Thoracic aorta (tissue), 2 donors: ENCODE results near the gene TNPO1. TPM values are rescaled to one million over a fixed set of nuclear protein-coding genes. Genes with fewer than 3 reads are reported as not detected.

Experiments
- ATAC-seq: fragments of 150-250 bp; one replicate; pipeline ENCODE4 v1.8.0; 2017; ENCODE audit warnings: low read depth; ENCODE audit not compliant: insufficient number of reproducible peaks, low FRiP score
- DNase-seq: peaks from one replicate; pipeline ENCODE4 v3.0.0-alpha.2; 2020; ENCODE audit warnings: low spot score
- H3K27ac ChIP-seq, 2 donors: fragments of 200-600 bp; sonication (generic); 1 replicate in 1 of 2; 2 replicates in 1 of 2; pipeline ENCODE4 v1.5.1; 2016; ENCODE audit warnings: mild to moderate bottlenecking in 2 of 2, moderate library complexity in 2 of 2
- H3K27me3 ChIP-seq: fragments of 200-600 bp; sonication (generic); replicated peaks from 2 replicates; pipeline ENCODE4 v1.6.0; 2016; ENCODE audit warnings: mild to moderate bottlenecking; ENCODE audit not compliant: insufficient read depth
- H3K36me3 ChIP-seq: fragments of 200-600 bp; sonication (generic); one replicate; pipeline ENCODE4 v1.5.1; 2016
- H3K4me1 ChIP-seq, 2 donors: fragments of 200-600 bp; sonication (generic); 1 replicate in 1 of 2; 2 replicates in 1 of 2; pipeline versions ENCODE4 v1.5.1 to v1.6.0; 2016; ENCODE audit warnings: low read depth in 2 of 2, mild to moderate bottlenecking in 1 of 2; ENCODE audit not compliant: control insufficient read depth in 1 of 2
- H3K4me3 ChIP-seq: fragments of 200-600 bp; sonication (generic); 2 replicates; pipeline ENCODE4 v1.5.1; 2016; ENCODE audit warnings: mild to moderate bottlenecking
- H3K9me3 ChIP-seq: fragments of 200-600 bp; sonication (generic); 2 replicates; pipeline ENCODE4 v1.5.1; 2016
- total RNA-seq, 2 donors: library from RNA; depleted of rRNA; stranded (reverse); fragments of >200 nt; gene quantifications; one replicate each; pipeline versions ENCODE4 v1.1.0 to v1.2.3, GENCODE V29; 2016
- TF ChIP-seq, protein P1 (sequence below): fragments of 200-600 bp; sonication (generic); IDR thresholded peaks from one replicate; pipeline ENCODE4 v1.5.1; 2019; ENCODE audit warnings: antibody characterized with exemption

Gene TNPO1
- total RNA-seq, 2 donors from 2014 or later, result 75.8 to 150 TPM

GRCh38 chr5:72783354-72783753 lies 33.1 kb upstream of the TNPO1 start:
- no peaks in the 10 kb centered on the region for H3K27me3 ChIP-seq
- ATAC-seq, result no peak
- no peak overlapping the region for H3K4me3 ChIP-seq
- TF ChIP-seq, protein P1, sequence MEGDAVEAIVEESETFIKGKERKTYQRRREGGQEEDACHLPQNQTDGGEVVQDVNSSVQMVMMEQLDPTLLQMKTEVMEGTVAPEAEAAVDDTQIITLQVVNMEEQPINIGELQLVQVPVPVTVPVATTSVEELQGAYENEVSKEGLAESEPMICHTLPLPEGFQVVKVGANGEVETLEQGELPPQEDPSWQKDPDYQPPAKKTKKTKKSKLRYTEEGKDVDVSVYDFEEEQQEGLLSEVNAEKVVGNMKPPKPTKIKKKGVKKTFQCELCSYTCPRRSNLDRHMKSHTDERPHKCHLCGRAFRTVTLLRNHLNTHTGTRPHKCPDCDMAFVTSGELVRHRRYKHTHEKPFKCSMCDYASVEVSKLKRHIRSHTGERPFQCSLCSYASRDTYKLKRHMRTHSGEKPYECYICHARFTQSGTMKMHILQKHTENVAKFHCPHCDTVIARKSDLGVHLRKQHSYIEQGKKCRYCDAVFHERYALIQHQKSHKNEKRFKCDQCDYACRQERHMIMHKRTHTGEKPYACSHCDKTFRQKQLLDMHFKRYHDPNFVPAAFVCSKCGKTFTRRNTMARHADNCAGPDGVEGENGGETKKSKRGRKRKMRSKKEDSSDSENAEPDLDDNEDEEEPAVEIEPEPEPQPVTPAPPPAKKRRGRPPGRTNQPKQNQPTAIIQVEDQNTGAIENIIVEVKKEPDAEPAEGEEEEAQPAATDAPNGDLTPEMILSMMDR, result no peak
- no peaks in the 10 kb centered on the region for H3K4me1 ChIP-seq
- peaks cover 10% of the 10 kb centered on the region for H3K9me3 ChIP-seq
- DNase-seq, result no peak
- H3K27ac ChIP-seq, result no peak overlapping the region
- H3K36me3 ChIP-seq, result no peaks in the 10 kb centered on the region

DNA sequence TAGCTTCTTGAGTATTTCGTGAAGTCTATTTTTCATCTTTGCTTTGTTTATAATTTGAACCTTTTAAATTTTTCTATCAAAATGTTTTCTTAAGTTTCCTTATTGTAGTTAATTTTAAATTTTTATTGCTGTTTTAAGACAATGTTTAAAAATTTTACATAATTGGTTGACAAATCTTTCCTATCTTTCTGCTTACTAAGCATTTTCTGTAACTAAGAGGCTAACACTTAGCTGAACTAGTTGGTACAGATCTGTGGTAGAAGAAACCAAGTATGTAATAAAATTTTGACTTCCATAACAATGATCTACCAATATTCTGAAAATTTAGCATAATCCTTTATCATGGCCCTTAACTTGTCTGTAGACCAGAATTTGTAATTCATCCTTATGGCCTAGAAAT lies 32.3 kb upstream of the TNPO1 start:
- no peaks in the 10 kb centered on the region for H3K36me3 ChIP-seq
- H3K4me1 ChIP-seq, result no peaks in the 10 kb centered on the region
- H3K4me3 ChIP-seq, result no peak overlapping the region
- ATAC-seq (no peak), DNase-seq (no peak)
- H3K9me3 ChIP-seq, result peaks cover 9% of the 10 kb centered on the region
- no peak overlapping the region for H3K27ac ChIP-seq
- no peaks in the 10 kb centered on the region for H3K27me3 ChIP-seq
- TF ChIP-seq, protein P1, result no peak

- H3K4me3 ChIP-seq, result no peak overlapping the region
- no peak for ATAC-seq
- TF ChIP-seq, protein P1, result no peak
Observed at GRCh38 chr5:72785801-72786200, 30.7 kb upstream of the TNPO1 start.

GRCh38 chr5:72786676-72787075 lies 29.8 kb upstream of the TNPO1 start:
- H3K4me1 ChIP-seq, result peaks cover 0 to 14% of the 10 kb centered on the region in 2 donors
- H3K4me3 ChIP-seq, result no peak overlapping the region
- no peaks in the 10 kb centered on the region for H3K36me3 ChIP-seq
- TF ChIP-seq, protein P1, result no peak
- H3K9me3 ChIP-seq, result no peaks in the 10 kb centered on the region
- ATAC-seq, result no peak
- no peak overlapping the region for H3K27ac ChIP-seq
- no peak for DNase-seq
- H3K27me3 ChIP-seq, result no peaks in the 10 kb centered on the region

More at GRCh38 chr5:72785801-72786200, 30.7 kb upstream of the TNPO1 start:
- H3K27me3 ChIP-seq, result no peaks in the 10 kb centered on the region
- peaks cover 0 to 10% of the 10 kb centered on the region in 2 donors for H3K4me1 ChIP-seq
- H3K36me3 ChIP-seq, result no peaks in the 10 kb centered on the region
- no peaks in the 10 kb centered on the region for H3K9me3 ChIP-seq
- no peak for DNase-seq
- no peak overlapping the region for H3K27ac ChIP-seq

- DNase-seq (no peak), ATAC-seq (no peak)
- H3K4me3 ChIP-seq, result no peak overlapping the region
- H3K36me3 ChIP-seq, result no peaks in the 10 kb centered on the region
- no peak overlapping the region for H3K27ac ChIP-seq
- TF ChIP-seq, protein P1, result no peak
- no peaks in the 10 kb centered on the region for H3K27me3 ChIP-seq
- H3K4me1 ChIP-seq, result peaks cover 0 to 14% of the 10 kb centered on the region in 2 donors
- H3K9me3 ChIP-seq, result no peaks in the 10 kb centered on the region
Observed at GRCh38 chr5:72788866-72789505, 27.5 kb upstream of the TNPO1 start.
